Naive thymus-derived CD8-positive, alpha-beta T cell (primary cell): ENCODE results near the gene LCN2. TPM values are rescaled to one million over a fixed set of nuclear protein-coding genes. Genes with fewer than 3 reads are reported as not detected.

Experiments
- ATAC-seq, 2 donors: fragments of 150-1000 bp; cut with Tn5 transposase in 1 of 2; sonication (Bioruptor Pico), chemical (Tn5 transposase) in 1 of 2; 1 replicate in 1 of 2; 2 replicates in 1 of 2; pipeline ENCODE4 v1.10.0; 2021; ENCODE audit warnings: mild to moderate bottlenecking in 2 of 2, moderate library complexity in 2 of 2
- POLR2A ChIA-PET: fragments of 350-600 bp; sonication (Branson Sonifier 250); formaldehyde crosslinking; loops from one replicate; lab custom pipeline; 2021; ENCODE audit warnings: antibody characterized with exemption; lab: Charles Lee
- DNase-seq, 10 donors: peaks; one replicate each; pipeline versions ENCODE4 v3.0.0 to v3.0.0-alpha.2; 2020 to 2022
- H3K27ac Mint-ChIP-seq, 10 donors: one replicate each; pipeline ENCODE4 v1.8.0; 2020 to 2022; ENCODE audit warnings: mild to moderate bottlenecking in 10 of 10, mixed read lengths in 10 of 10, moderate library complexity in 4 of 10, inconsistent platforms in 1 of 10
- H3K27me3 Mint-ChIP-seq, 5 donors: one replicate each; pipeline ENCODE4 v1.8.0; 2021 to 2022; ENCODE audit warnings: mixed read lengths in 5 of 5
- H3K36me3 Mint-ChIP-seq, 3 donors: one replicate each; pipeline ENCODE4 v1.8.0; 2020 to 2022; ENCODE audit warnings: mixed read lengths in 3 of 3, mild to moderate bottlenecking in 2 of 3, inconsistent platforms in 1 of 3
- H3K4me1 Mint-ChIP-seq, 4 donors: one replicate each; pipeline ENCODE4 v1.8.0; 2021 to 2022; ENCODE audit warnings: mixed read lengths in 4 of 4
- H3K4me3 Mint-ChIP-seq, 10 donors: one replicate each; pipeline ENCODE4 v1.8.0; 2020 to 2022; ENCODE audit warnings: mild to moderate bottlenecking in 10 of 10, mixed read lengths in 10 of 10, moderate library complexity in 6 of 10, inconsistent platforms in 1 of 10
- H3K9me3 Mint-ChIP-seq, 9 donors: one replicate each; pipeline ENCODE4 v1.8.0; 2020 to 2022; ENCODE audit warnings: mixed read lengths in 9 of 9, mild to moderate bottlenecking in 3 of 9, inconsistent platforms in 1 of 9, moderate library complexity in 1 of 9
- polyA plus RNA-seq, 3 donors: library from polyadenylated mRNA; unstranded; fragments of 300-500 nt; fragmentation: Illumina TruSeq; gene quantifications; one replicate each; pipeline ENCODE4 v1.2.3, GENCODE V29; 2021
- total RNA-seq, 8 experiments: library from RNA in 2 of 8; stranded (reverse) in 2 of 8; gene quantifications; one replicate each; pipeline ENCODE4 v1.2.3 and lab custom pipeline; 2021 to 2026

Gene LCN2
- total RNA-seq (not detected), polyA plus RNA-seq (not detected), total RNA-seq (lab: John Stamatoyannopoulos, UW) (0 reads per million in 6 experiments)

- no peaks in the 10 kb centered on the region for H3K27me3 Mint-ChIP-seq
- peak within 1 kb of the TSS in 2 of 10 donors; percentile 50 to 52 for H3K27ac Mint-ChIP-seq
- no peak within 1 kb of the TSS for H3K4me3 Mint-ChIP-seq
- peaks cover 0 to 14% (median 3%) of the 10 kb centered on the region in 4 donors for H3K4me1 Mint-ChIP-seq
- POLR2A ChIA-PET, result no interaction called here
- no peaks in the 10 kb centered on the region for H3K9me3 Mint-ChIP-seq
- DNase-seq (no peak), ATAC-seq (no peak)
- no peaks in the 10 kb centered on the region for H3K36me3 Mint-ChIP-seq
These were observed at the start of gene LCN2 for GRCh38 chr9:128149001-128149701. TSS of gene LCN2 (plus strand) at chr9:128149453. CDS start at chr9:128149526, 73 bp downstream.

- Mint-ChIP-seq H3K4me1 (peaks cover 24 to 83% (median 63%) of the 10 kb centered on the region in 4 donors), H3K27me3 (no peaks in the 10 kb centered on the region), H3K9me3 (no peaks in the 10 kb centered on the region), H3K36me3 (peaks cover 0 to 41% (median 14%) of the 10 kb centered on the region in 3 donors), H3K27ac (peak overlapping the region in 8 of 10 donors; percentile 37 to 90 (median 81)), H3K4me3 (peak overlapping the region in 9 of 10 donors; percentile 18 to 73 (median 52))
- POLR2A ChIA-PET, result interaction anchor here (0.6 to 4.7 kb wide), 11 partner anchors 8 to 315 kb away, joined by 3 to 23 read pairs (median 5); partner anchors contain the start of genes NAIF1 and SLC25A25
- no peak for ATAC-seq
- no peak for DNase-seq
These were observed 49.2 kb upstream of the LCN2 start for GRCh38 chr9:128099932-128100491.

GRCh38 chr9:128100581-128100980, 48.7 kb upstream of the LCN2 start:
- POLR2A ChIA-PET, result interaction anchor here (0.6 to 4.7 kb wide), 9 partner anchors 9 to 442 kb away, joined by 3 to 23 read pairs (median 6); partner anchors contain the start of genes NAIF1 and SLC25A25
- Mint-ChIP-seq H3K9me3 (no peaks in the 10 kb centered on the region), H3K27ac (peak overlapping the region in 7 of 10 donors; percentile 37 to 90 (median 82)), H3K4me3 (peak overlapping the region in 2 of 10 donors; percentile 62 to 73), H3K36me3 (peaks cover 0 to 45% (median 13%) of the 10 kb centered on the region in 3 donors), H3K27me3 (no peaks in the 10 kb centered on the region), H3K4me1 (peaks cover 22 to 80% (median 60%) of the 10 kb centered on the region in 4 donors)
- ATAC-seq, result no peak
- no peak for DNase-seq

GRCh38 chr9:128101231-128101661, 48.0 kb upstream of the LCN2 start:
- Mint-ChIP-seq H3K27me3 (no peaks in the 10 kb centered on the region), H3K27ac (peak overlapping the region in 7 of 10 donors; percentile 3 to 82 (median 60)), H3K4me3 (peak overlapping the region in 4 of 10 donors; percentile 22 to 56 (median 28)), H3K36me3 (peaks cover 0 to 52% (median 13%) of the 10 kb centered on the region in 3 donors), H3K4me1 (peaks cover 21 to 81% (median 61%) of the 10 kb centered on the region in 4 donors), H3K9me3 (no peaks in the 10 kb centered on the region)
- ATAC-seq, result no peak
- DNase-seq, result no peak
- POLR2A ChIA-PET, result interaction anchor here (2.0 to 4.7 kb wide), 3 partner anchors 34 to 39 kb away, joined by 6 to 23 read pairs (median 7); partner anchors contain the start of genes NAIF1 and SLC25A25

- POLR2A ChIA-PET, result interaction anchor here (0.6 to 2.1 kb wide), 3 partner anchors 37 to 1369 kb away, joined by 3 to 7 read pairs (median 4); no protein-coding TSS in a partner anchor
- no peak overlapping the region for H3K4me3 Mint-ChIP-seq
- no peaks in the 10 kb centered on the region for H3K27me3 Mint-ChIP-seq
- peaks cover 0 to 56% (median 17%) of the 10 kb centered on the region in 3 donors for H3K36me3 Mint-ChIP-seq
- peak overlapping the region in 2 of 10 donors; percentile 72 to 77 for H3K27ac Mint-ChIP-seq
- no peaks in the 10 kb centered on the region for H3K9me3 Mint-ChIP-seq
- peaks cover 22 to 82% (median 60%) of the 10 kb centered on the region in 4 donors for H3K4me1 Mint-ChIP-seq
- ATAC-seq (no peak), DNase-seq (no peak)
These were observed 47.6 kb upstream of the LCN2 start for GRCh38 chr9:128101690-128102089.

GRCh38 chr9:128102196-128102595, 47.1 kb upstream of the LCN2 start:
- no peaks in the 10 kb centered on the region for H3K27me3 Mint-ChIP-seq
- peaks cover 0 to 58% (median 17%) of the 10 kb centered on the region in 3 donors for H3K36me3 Mint-ChIP-seq
- DNase-seq (no peak), ATAC-seq (no peak)
- peaks cover 24 to 80% (median 60%) of the 10 kb centered on the region in 4 donors for H3K4me1 Mint-ChIP-seq
- H3K9me3 Mint-ChIP-seq, result no peaks in the 10 kb centered on the region
- POLR2A ChIA-PET, result interaction anchor here (0.6 to 3.2 kb wide), 6 partner anchors 14 to 1369 kb away, joined by 3 to 15 read pairs (median 4); partner anchors contain the start of genes BBLN, NAIF1 and SLC25A25
- peak overlapping the region in 4 of 10 donors; percentile 64 to 92 (median 74) for H3K27ac Mint-ChIP-seq
- no peak overlapping the region for H3K4me3 Mint-ChIP-seq

GRCh38 chr9:128102861-128103588, 46.2 kb upstream of the LCN2 start:
- Mint-ChIP-seq H3K27me3 (no peaks in the 10 kb centered on the region), H3K36me3 (peaks cover 0 to 63% (median 17%) of the 10 kb centered on the region in 3 donors), H3K4me1 (peaks cover 23 to 76% (median 57%) of the 10 kb centered on the region in 4 donors), H3K27ac (peak overlapping the region in 9 of 10 donors; percentile 64 to 92 (median 83)), H3K4me3 (peak overlapping the region in 7 of 10 donors; percentile 19 to 66 (median 50)), H3K9me3 (no peaks in the 10 kb centered on the region)
- POLR2A ChIA-PET, result interaction anchor here (0.5 to 3.2 kb wide), 8 partner anchors 10 to 112 kb away, joined by 3 to 15 read pairs (median 4); partner anchors contain the start of genes BBLN, NAIF1 and SLC25A25
- ATAC-seq (peak; percentile 3 to 17), DNase-seq (no peak)

- POLR2A ChIA-PET, result interaction anchor here (1.0 to 3.2 kb wide), 6 partner anchors 11 to 69 kb away, joined by 3 to 15 read pairs (median 4); partner anchors contain the start of genes BBLN, NAIF1 and SLC25A25
- H3K9me3 Mint-ChIP-seq, result no peaks in the 10 kb centered on the region
- peaks cover 20 to 70% (median 52%) of the 10 kb centered on the region in 4 donors for H3K4me1 Mint-ChIP-seq
- H3K27me3 Mint-ChIP-seq, result no peaks in the 10 kb centered on the region
- peak overlapping the region; percentile 56 to 92 (median 82) for H3K27ac Mint-ChIP-seq
- H3K4me3 Mint-ChIP-seq, result peak overlapping the region in 8 of 10 donors; percentile 19 to 66 (median 48)
- peak in 5 of 10 donors; percentile 34 to 51 (median 45) for DNase-seq
- peaks cover 0 to 67% (median 17%) of the 10 kb centered on the region in 3 donors for H3K36me3 Mint-ChIP-seq
- ATAC-seq, result peak; percentile 61 to 70
These were observed 45.7 kb upstream of the LCN2 start for GRCh38 chr9:128103589-128103962.

- H3K4me1 Mint-ChIP-seq, result peaks cover 20 to 64% (median 46%) of the 10 kb centered on the region in 4 donors
- H3K27ac Mint-ChIP-seq, result peak overlapping the region in 6 of 10 donors; percentile 48 to 87 (median 67)
- ATAC-seq, result no peak
- no peak overlapping the region for H3K4me3 Mint-ChIP-seq
- H3K27me3 Mint-ChIP-seq, result no peaks in the 10 kb centered on the region
- POLR2A ChIA-PET, result interaction anchor here (0.7 to 3.2 kb wide), 8 partner anchors 10 to 162 kb away, joined by 3 to 15 read pairs (median 4); partner anchors contain the start of genes NAIF1 and SLC25A25
- H3K36me3 Mint-ChIP-seq, result peaks cover 0 to 72% (median 17%) of the 10 kb centered on the region in 3 donors
- no peak for DNase-seq
- H3K9me3 Mint-ChIP-seq, result no peaks in the 10 kb centered on the region
These were observed 45.1 kb upstream of the LCN2 start for GRCh38 chr9:128104171-128104618.

GRCh38 chr9:128105538-128106175, 43.6 kb upstream of the LCN2 start:
- ATAC-seq, result no peak
- Mint-ChIP-seq H3K27ac (peak overlapping the region in 1 of 10 donors; percentile 18), H3K27me3 (no peaks in the 10 kb centered on the region), H3K36me3 (peaks cover 0 to 82% (median 17%) of the 10 kb centered on the region in 3 donors), H3K9me3 (no peaks in the 10 kb centered on the region), H3K4me3 (no peak overlapping the region), H3K4me1 (peaks cover 21 to 56% (median 34%) of the 10 kb centered on the region in 4 donors)
- no peak for DNase-seq
- POLR2A ChIA-PET, result interaction anchor here (0.6 to 3.5 kb wide), 4 partner anchors 38 to 242 kb away, joined by 3 to 13 read pairs (median 6); partner anchors contain the start of genes NAIF1 and SLC25A25
